ENCODE measurements around the gene WASF1.

DNA sequence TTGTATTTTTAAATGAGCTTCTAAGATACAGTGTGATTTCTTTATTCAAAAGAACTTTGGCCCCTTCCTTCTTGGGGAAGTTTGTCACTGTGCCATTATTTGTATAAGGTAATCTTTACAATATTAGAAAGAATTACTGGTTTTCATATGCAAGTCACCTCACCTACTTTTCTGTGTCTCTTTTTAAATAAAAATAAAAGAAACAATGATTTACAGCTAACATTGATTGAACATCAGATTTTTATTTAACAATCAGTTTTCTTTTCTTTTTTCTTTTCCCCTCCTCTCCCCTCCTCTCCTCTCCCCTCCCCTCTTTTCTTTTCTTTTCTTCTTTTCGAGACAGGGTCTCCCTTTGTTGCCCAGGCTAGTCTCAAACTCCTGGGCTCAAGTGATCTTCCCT is 46.8 kb upstream of the WASF1 start:
- no peak for TF ChIP-seq CTCF (IDR thresholded peaks at IDR 0.05 in 8 of 11, conservative IDR thresholded peaks at IDR 0.05 in 3 of 11)
- no peak for TF ChIP-seq POLR2AphosphoS5 (IDR thresholded peaks at IDR 0.05)
- no peak for TF ChIP-seq POLR2A (IDR thresholded peaks at IDR 0.05)

Data from spleen (tissue), 7 donors.